ENCODE measurements around the gene P2RX1.

P2RX1 gene

DNA sequence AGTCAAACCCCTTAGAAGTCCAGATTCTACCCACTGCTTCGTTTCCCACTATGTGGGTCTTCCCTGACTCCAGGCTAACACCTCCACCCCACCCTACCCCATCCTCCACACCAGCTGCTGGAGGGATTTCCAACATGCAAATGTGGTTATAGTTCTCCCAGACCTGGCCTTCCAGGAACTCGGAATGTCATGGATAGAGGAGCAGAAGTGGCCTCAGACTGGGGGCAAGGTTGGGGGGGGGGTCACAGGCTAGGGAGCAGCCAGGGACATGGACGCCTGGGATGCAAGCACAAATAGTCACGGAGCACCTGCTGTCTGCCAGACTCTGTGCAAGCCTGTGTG is 25.4 kb downstream of the P2RX1 start:
- H3K9me3 ChIP-seq (ENCODE audit: insufficient read depth, low read depth, low read length): no peaks in the 10 kb centered on the region
- H3K4me1 ChIP-seq (ENCODE audit: insufficient read depth, low read length): peaks cover 30% of the 10 kb centered on the region
- no peak overlapping the region for H3K4me3 ChIP-seq (ENCODE audit: low read length)
- no peaks in the 10 kb centered on the region for H3K36me3 ChIP-seq (ENCODE audit: insufficient read depth, low read length)
- no peak overlapping the region for H3K9ac ChIP-seq (ENCODE audit: low read depth, low read length)
- no peak overlapping the region for H3K27ac ChIP-seq (ENCODE audit: low read depth, low read length)
- peaks cover 4% of the 10 kb centered on the region; the same call in 1 of the 2 replicates for H3K27me3 ChIP-seq (ENCODE audit: insufficient read depth, low read length)
- WGBS: 63% methylated on average over 4 of the region's 4 CpGs

DNA sequence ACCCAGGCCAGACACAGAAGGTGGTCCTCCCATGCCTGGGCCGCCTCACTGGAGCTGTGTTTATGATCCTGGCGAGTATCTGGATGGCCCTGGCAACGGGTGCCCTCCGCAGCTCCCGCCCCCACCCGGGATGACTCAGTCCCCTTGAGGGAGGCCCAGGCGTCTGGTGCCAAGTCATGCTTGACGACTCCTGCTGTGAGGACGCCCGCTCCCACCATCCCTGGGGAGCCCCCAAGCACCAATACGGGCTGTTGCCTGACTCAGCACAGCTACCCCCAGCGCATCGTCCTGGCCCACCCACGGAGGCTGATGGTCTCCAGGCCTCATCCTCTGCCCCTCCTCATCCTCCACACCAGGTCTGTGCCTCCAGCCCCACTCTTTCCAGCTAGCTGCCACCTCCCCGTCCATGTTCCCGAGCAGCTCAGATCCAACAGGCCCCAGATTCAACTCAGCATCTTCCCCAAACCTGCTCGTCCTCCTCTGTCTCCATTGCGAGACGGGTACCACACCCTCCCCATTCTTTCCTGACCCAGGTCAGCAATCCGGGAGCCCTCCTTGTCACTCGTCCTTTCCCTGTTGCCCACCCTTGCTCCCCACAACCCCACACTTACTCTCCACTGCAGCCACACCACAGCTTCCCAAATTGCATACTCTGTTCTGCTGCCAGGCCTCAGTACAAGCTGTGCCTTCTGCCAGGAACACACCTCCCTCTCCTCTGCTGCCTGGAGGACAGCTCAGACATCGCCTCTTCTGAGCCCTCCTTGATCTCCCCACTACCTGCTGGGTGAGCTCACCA is 26.0 kb downstream of the P2RX1 start:
- H3K4me1 ChIP-seq (ENCODE audit: insufficient read depth, low read length): peaks cover 30% of the 10 kb centered on the region
- no peak overlapping the region for H3K27ac ChIP-seq (ENCODE audit: low read depth, low read length)
- no peak overlapping the region for H3K9ac ChIP-seq (ENCODE audit: low read depth, low read length)
- H3K9me3 ChIP-seq (ENCODE audit: insufficient read depth, low read depth, low read length): no peaks in the 10 kb centered on the region
- no peak overlapping the region for H3K4me3 ChIP-seq (ENCODE audit: low read length)
- 78% methylated on average over 22 of the region's 22 CpGs for WGBS
- H3K36me3 ChIP-seq (ENCODE audit: insufficient read depth, low read length): 0 out of 2 replicates have a peak, but pooled peaks cover under 1% of the 10 kb centered on the region
- peaks cover 4% of the 10 kb centered on the region; the same call in 1 of the 2 replicates for H3K27me3 ChIP-seq (ENCODE audit: insufficient read depth, low read length)

DNA sequence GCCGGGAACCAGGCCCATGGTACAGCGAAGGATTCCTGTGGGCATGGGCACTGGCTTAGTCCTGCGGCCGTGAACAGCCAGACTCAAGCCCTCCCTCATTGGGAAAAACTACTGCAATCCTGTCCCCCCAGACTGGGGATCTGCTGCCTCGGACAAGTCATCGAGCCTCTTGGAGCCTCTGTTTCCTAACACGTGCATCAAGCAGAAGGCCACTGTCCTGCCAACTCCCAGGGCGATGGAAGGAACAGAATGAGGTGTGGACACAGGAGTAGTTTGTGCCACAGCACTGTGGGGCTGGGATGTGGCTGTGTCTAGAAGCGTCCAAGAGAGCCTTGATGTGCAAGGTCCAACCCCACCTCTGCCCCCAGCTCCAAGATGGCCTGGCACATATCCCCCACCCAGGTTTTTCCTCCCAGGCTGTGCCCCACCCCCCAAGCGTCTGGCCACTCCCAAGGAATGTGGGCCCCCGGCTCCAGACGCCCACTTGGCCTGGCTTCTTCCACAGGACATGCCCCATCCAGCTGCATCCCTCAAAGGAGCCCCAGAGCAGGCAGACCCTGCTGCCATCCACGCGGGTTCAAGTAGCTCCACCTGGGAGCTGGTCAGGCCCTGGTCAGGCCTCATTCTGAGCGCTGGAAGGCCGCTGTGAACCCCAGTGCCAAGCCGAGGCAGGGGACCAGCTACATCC is 26.8 kb downstream of the P2RX1 start:
- Histone ChIP-seq H3K27ac (ENCODE audit: low read depth, low read length) (no peak overlapping the region), H3K4me3 (ENCODE audit: low read length) (no peak overlapping the region), H3K9me3 (ENCODE audit: insufficient read depth, low read depth, low read length) (no peaks in the 10 kb centered on the region), H3K27me3 (ENCODE audit: insufficient read depth, low read length) (peaks cover 4% of the 10 kb centered on the region; the same call in 1 of the 2 replicates), H3K4me1 (ENCODE audit: insufficient read depth, low read length) (peaks cover 30% of the 10 kb centered on the region), H3K9ac (ENCODE audit: low read depth, low read length) (0 out of 2 replicates have a peak overlapping the region, but pooled peaks have one; percentile 39), H3K36me3 (ENCODE audit: insufficient read depth, low read length) (peaks cover 8% of the 10 kb centered on the region; the same call in 1 of the 2 replicates)
- 87% methylated on average over 17 of the region's 17 CpGs for WGBS

DNA sequence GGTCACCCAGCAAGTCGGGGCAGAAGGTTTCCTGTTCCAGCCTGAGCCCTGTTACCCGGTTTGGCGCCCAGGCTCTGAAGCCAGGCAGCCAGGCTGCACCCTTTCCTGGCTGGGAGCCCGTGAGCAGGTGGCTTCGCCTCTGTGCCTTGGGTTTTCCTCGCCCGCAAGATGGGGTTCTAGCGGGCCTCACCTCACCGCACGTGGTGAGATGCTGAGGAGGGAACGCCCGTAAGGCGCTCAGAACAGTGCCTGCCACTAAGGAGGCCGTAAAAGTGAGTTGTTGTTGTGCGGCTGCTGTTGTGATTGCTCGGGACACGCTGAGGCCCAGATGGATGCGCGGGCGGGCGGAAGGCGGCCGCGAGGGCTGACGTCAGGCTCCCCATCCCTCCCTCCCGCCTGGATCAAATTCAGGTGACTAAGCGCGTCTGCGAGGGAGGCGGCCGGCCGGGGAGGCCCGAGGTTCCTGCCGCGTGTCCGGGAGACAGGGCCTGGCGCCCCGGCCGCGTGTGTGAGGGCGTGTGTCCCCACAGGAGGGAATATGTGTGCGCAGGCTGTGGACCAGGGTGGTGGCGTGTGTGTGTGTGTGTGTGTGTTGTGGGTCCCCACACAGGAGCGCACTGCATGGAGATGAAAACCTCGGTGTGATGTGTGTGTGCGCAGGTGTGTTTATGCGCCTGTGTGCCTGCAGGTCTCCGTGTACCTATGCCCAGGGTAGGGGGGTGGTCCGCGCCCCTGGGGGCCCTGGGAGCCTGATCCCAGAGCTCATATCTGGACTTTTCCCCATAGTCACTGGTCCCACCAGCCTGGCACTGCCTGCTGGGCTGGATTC is 27.7 kb downstream of the P2RX1 start:
- Histone ChIP-seq H3K9ac (ENCODE audit: low read depth, low read length) (0 out of 2 replicates have a peak overlapping the region, but pooled peaks have one; percentile 39), H3K9me3 (ENCODE audit: insufficient read depth, low read depth, low read length) (no peaks in the 10 kb centered on the region), H3K4me3 (ENCODE audit: low read length) (no peak overlapping the region), H3K27ac (ENCODE audit: low read depth, low read length) (peak overlapping the region; percentile 15; the same call in 1 of the 2 replicates), H3K36me3 (ENCODE audit: insufficient read depth, low read length) (peaks cover 14% of the 10 kb centered on the region; the same call in 1 of the 2 replicates), H3K4me1 (ENCODE audit: insufficient read depth, low read length) (peaks cover 27% of the 10 kb centered on the region), H3K27me3 (ENCODE audit: insufficient read depth, low read length) (peaks cover 4% of the 10 kb centered on the region; the same call in 1 of the 2 replicates)
- 45% methylated on average over 50 of the region's 50 CpGs for WGBS

DNA sequence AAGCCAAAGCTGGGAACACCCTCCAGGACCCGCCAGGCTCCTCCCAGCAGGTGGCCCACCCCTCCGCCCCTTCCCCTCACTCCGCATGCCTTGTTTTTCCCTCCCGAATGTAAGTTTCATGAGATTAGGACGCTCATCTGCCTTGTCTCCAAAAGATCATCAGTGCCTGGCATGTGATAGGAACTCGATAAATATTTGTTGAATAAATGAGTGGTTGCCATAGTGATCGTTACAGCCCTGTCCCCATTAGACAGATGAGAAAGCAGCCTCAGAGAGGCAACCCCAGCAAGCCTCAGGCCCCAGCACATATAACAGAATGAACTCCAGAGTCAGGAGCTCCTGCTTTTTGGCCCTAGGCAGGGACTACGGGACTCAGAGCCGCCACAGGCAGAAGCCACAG is 28.5 kb downstream of the P2RX1 start:
- Histone ChIP-seq H3K4me3 (ENCODE audit: low read length) (no peak overlapping the region), H3K9ac (ENCODE audit: low read depth, low read length) (no peak overlapping the region), H3K9me3 (ENCODE audit: insufficient read depth, low read depth, low read length) (no peaks in the 10 kb centered on the region), H3K36me3 (ENCODE audit: insufficient read depth, low read length) (peaks cover 14% of the 10 kb centered on the region; the same call in 1 of the 2 replicates), H3K4me1 (ENCODE audit: insufficient read depth, low read length) (peaks cover 25% of the 10 kb centered on the region), H3K27me3 (ENCODE audit: insufficient read depth, low read length) (peaks cover 4% of the 10 kb centered on the region; the same call in 1 of the 2 replicates), H3K27ac (ENCODE audit: low read depth, low read length) (0 out of 2 replicates have a peak overlapping the region, but pooled peaks have one; percentile 15)
- WGBS: 71% methylated on average over 9 of the region's 9 CpGs

DNA sequence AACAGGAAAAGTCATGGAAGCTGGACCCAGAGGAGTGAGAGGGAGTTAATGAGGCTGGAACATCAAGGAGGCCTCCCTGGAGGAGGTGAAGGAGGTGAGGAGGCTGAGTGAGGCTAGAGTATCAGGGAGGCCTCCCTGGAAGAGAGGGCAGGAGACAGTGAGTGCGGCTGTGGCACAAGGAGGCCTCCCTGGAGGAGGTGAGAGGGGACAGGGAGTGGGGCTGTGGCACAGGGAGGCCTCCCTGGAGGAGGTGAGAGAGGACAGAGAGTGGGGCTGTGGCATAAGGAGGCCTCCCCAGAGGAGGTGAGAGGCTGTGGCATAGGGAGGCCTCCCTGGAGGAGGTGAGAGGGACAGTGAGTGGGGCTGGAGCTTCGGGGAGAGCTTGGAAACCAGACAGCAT is 28.9 kb downstream of the P2RX1 start:
- Histone ChIP-seq H3K27ac (ENCODE audit: low read depth, low read length) (no peak overlapping the region), H3K27me3 (ENCODE audit: insufficient read depth, low read length) (peaks cover 4% of the 10 kb centered on the region; the same call in 1 of the 2 replicates), H3K36me3 (ENCODE audit: insufficient read depth, low read length) (peaks cover 14% of the 10 kb centered on the region; the same call in 1 of the 2 replicates), H3K9ac (ENCODE audit: low read depth, low read length) (no peak overlapping the region), H3K4me3 (ENCODE audit: low read length) (no peak overlapping the region), H3K4me1 (ENCODE audit: insufficient read depth, low read length) (peaks cover 25% of the 10 kb centered on the region), H3K9me3 (ENCODE audit: insufficient read depth, low read depth, low read length) (no peaks in the 10 kb centered on the region)
- 78% methylated on average over 2 of the region's 2 CpGs for WGBS

DNA sequence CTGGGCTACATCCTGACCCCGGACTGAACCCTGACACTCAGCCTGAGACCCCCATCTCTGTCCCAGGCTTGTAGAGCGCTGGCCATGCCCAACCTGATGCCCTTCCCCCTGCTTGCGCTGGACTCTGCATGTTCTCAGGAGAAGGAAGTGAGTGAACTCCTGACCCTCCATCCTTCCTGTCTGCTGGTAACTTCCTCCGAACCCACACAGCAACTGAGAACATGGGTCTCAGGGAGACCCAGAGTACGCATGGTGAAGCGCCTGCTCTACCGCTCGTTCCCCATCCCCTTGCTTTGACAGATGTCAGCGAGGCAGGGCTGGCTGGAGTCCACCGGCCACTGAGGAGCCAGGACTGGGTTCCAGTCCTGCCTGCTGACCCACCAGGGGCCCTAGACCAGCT is 29.5 kb downstream of the P2RX1 start:
- H3K9ac ChIP-seq (ENCODE audit: low read depth, low read length): no peak overlapping the region
- no peak overlapping the region for H3K4me3 ChIP-seq (ENCODE audit: low read length)
- peaks cover 24% of the 10 kb centered on the region for H3K4me1 ChIP-seq (ENCODE audit: insufficient read depth, low read length)
- peaks cover 21% of the 10 kb centered on the region; the same call in 1 of the 2 replicates for H3K36me3 ChIP-seq (ENCODE audit: insufficient read depth, low read length)
- H3K9me3 ChIP-seq (ENCODE audit: insufficient read depth, low read depth, low read length): no peaks in the 10 kb centered on the region
- H3K27ac ChIP-seq (ENCODE audit: low read depth, low read length): no peak overlapping the region
- WGBS: 92% methylated on average over 10 of the region's 10 CpGs
- H3K27me3 ChIP-seq (ENCODE audit: insufficient read depth, low read length): peaks cover 4% of the 10 kb centered on the region; the same call in 1 of the 2 replicates

DNA sequence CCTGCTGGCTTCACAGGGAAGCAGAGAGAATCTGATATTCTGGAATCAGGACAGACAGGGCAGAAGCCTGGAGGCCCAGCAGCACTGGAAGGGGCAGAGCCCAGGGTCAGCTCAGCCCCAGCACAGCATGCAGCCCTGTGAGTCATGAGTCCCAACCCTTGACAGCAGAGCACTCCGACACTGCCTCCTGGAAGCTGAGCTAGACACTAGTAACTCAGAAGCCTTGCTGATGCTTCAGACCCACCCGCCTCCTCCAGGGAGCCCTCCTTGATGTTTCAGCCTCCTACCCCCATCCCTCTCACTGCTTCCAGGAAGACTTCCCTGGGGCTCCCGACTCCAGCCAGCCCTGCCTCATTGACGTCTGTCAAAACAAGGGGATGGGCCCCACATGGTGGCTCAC is 30.3 kb downstream of the P2RX1 start:
- no peak overlapping the region for H3K9ac ChIP-seq (ENCODE audit: low read depth, low read length)
- H3K27me3 ChIP-seq (ENCODE audit: insufficient read depth, low read length): peaks cover 4% of the 10 kb centered on the region; the same call in 1 of the 2 replicates
- no peak overlapping the region for H3K4me3 ChIP-seq (ENCODE audit: low read length)
- WGBS: 69% methylated on average over 4 of the region's 4 CpGs
- H3K9me3 ChIP-seq (ENCODE audit: insufficient read depth, low read depth, low read length): no peaks in the 10 kb centered on the region
- H3K4me1 ChIP-seq (ENCODE audit: insufficient read depth, low read length): peaks cover 16% of the 10 kb centered on the region
- no peak overlapping the region for H3K27ac ChIP-seq (ENCODE audit: low read depth, low read length)
- H3K36me3 ChIP-seq (ENCODE audit: insufficient read depth, low read length): peaks cover 23% of the 10 kb centered on the region; the same call in 1 of the 2 replicates

DNA sequence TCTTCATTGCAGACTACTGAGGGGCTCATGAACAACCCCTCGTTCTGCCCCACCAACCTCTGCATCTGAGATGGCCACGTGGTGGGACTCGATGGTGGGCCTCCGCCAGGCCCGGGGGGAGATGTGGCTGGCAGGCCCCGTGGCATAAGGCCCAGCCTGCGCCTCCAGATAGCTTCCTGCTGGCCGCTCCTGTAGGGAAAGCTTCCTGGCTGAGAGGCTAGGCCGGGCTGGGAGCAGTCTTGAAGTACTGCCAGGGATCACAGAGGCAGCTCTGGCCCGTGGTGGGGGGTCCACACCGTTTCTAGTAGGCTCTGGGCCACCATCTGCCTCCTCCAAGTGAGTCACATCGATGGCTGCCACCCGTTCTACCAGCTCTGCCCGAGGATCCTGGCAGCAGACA is 31.0 kb downstream of the P2RX1 start:
- no peaks in the 10 kb centered on the region for H3K9me3 ChIP-seq (ENCODE audit: insufficient read depth, low read depth, low read length)
- no peak overlapping the region for H3K9ac ChIP-seq (ENCODE audit: low read depth, low read length)
- 91% methylated on average over 14 of the region's 14 CpGs for WGBS
- H3K4me1 ChIP-seq (ENCODE audit: insufficient read depth, low read length): peaks cover 14% of the 10 kb centered on the region; the same call in 1 of the 2 replicates
- H3K36me3 ChIP-seq (ENCODE audit: insufficient read depth, low read length): peaks cover 23% of the 10 kb centered on the region; the same call in 1 of the 2 replicates
- no peak overlapping the region for H3K4me3 ChIP-seq (ENCODE audit: low read length)
- H3K27ac ChIP-seq (ENCODE audit: low read depth, low read length): no peak overlapping the region
- H3K27me3 ChIP-seq (ENCODE audit: insufficient read depth, low read length): no peaks in the 10 kb centered on the region

DNA sequence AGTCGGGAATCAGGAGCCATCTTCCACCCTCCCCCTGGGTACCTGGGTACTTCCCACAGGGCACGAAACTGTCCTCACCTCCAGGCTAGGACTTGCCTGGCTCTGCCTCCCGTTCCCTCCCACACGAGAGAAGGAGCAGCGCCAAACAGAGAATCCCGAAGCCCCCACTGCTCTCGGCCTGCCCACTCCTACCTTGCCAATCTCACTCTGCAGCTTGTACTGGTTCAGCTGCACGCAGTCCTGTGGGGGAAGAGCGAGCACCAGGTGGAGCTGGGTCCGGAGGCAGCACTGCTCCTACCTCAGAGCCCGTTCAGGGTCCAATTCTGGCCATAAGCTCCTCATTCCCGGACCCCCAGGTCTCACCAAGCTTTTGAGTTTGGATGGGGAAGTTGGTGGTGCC is 32.1 kb downstream of the P2RX1 start:
- Histone ChIP-seq H3K4me1 (ENCODE audit: insufficient read depth, low read length) (peaks cover 18% of the 10 kb centered on the region), H3K27me3 (ENCODE audit: insufficient read depth, low read length) (no peaks in the 10 kb centered on the region), H3K36me3 (ENCODE audit: insufficient read depth, low read length) (peaks cover 23% of the 10 kb centered on the region; the same call in 1 of the 2 replicates), H3K4me3 (ENCODE audit: low read length) (no peak overlapping the region), H3K9ac (ENCODE audit: low read depth, low read length) (no peak overlapping the region), H3K9me3 (ENCODE audit: insufficient read depth, low read depth, low read length) (no peaks in the 10 kb centered on the region), H3K27ac (ENCODE audit: low read depth, low read length) (no peak overlapping the region)
- 89% methylated on average over 12 of the region's 12 CpGs for WGBS
